Measurements from ENCODE around the gene GRN.

DNA sequence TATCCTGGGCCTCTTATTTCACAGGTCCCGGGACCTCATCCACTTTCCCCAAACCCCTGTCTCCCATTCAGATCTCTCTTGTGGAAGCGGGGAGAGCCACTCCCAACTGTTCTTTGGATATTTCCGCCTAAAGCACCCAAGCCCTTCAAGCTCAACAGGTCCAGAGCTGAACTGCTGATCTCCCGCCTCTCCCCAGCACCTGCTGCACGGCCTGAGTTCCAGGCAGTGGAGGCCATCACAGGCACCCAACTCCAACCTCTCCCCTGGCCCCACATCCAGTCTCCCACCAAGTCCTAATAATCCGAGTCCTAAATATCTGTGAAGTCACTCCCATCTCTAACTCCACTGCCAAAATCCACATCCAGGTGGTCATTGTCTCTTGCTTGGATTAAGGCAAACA lies 37.8 kb downstream of the GRN start:
- TF ChIP-seq, protein P1, sequence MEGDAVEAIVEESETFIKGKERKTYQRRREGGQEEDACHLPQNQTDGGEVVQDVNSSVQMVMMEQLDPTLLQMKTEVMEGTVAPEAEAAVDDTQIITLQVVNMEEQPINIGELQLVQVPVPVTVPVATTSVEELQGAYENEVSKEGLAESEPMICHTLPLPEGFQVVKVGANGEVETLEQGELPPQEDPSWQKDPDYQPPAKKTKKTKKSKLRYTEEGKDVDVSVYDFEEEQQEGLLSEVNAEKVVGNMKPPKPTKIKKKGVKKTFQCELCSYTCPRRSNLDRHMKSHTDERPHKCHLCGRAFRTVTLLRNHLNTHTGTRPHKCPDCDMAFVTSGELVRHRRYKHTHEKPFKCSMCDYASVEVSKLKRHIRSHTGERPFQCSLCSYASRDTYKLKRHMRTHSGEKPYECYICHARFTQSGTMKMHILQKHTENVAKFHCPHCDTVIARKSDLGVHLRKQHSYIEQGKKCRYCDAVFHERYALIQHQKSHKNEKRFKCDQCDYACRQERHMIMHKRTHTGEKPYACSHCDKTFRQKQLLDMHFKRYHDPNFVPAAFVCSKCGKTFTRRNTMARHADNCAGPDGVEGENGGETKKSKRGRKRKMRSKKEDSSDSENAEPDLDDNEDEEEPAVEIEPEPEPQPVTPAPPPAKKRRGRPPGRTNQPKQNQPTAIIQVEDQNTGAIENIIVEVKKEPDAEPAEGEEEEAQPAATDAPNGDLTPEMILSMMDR (IDR thresholded peaks at IDR 0.05): no peak
- no peak for TF ChIP-seq POLR2A (IDR thresholded peaks at IDR 0.05)
